HAP-1 (cell line): ENCODE measurements around the gene SNRPA1.
A peak's percentile ranks its signal among the peaks of the same experiment; 100 is the strongest.
"Not testable (repeated sequence)": the region's sequence is repeated elsewhere in the genome, so short reads cannot be mapped to it uniquely, and the experiment has no call there.

Source experiments
- DNase-seq, 2 experiments: peaks; one replicate each; pipeline ENCODE4 v3.0.0-alpha.2; 2016 to 2020; ENCODE audit warnings: low spot score in 2 of 2
- H3K27me3 ChIP-seq: fragments of 250-450 bp; sonication (Bioruptor Pico); 2 replicates; pipeline ENCODE4 v1.5.1; 2020; ENCODE audit warnings: low read depth, mild to moderate bottlenecking, moderate library complexity
- H3K36me3 ChIP-seq: fragments of 250-450 bp; sonication (Bioruptor Pico); replicated peaks from 2 replicates; pipeline ENCODE4 v1.5.1; 2020; ENCODE audit warnings: mild to moderate bottlenecking
- H3K4me1 ChIP-seq: fragments of 250-450 bp; sonication (Bioruptor Pico); 2 replicates; pipeline ENCODE4 v1.5.1; 2020; ENCODE audit warnings: mild to moderate bottlenecking
- H3K4me3 ChIP-seq: fragments of 250-450 bp; sonication (Bioruptor Pico); 2 replicates; pipeline ENCODE4 v1.5.1; 2020; ENCODE audit warnings: mild to moderate bottlenecking, moderate library complexity
- H3K9me3 ChIP-seq: fragments of 250-450 bp; sonication (Bioruptor Pico); 2 replicates; pipeline ENCODE4 v1.5.1; 2020; ENCODE audit warnings: mild to moderate bottlenecking, moderate library complexity
- in situ Hi-C: fragments of 300-500 bp; cut with MboI; formaldehyde crosslinking; loops from 3 replicates; pipeline ENCODE4 v1.14.3; 2020; ENCODE audit warnings: low sequenced_read_pairs, inconsistent platforms, mixed read lengths

The SNRPA1 gene

DNA sequence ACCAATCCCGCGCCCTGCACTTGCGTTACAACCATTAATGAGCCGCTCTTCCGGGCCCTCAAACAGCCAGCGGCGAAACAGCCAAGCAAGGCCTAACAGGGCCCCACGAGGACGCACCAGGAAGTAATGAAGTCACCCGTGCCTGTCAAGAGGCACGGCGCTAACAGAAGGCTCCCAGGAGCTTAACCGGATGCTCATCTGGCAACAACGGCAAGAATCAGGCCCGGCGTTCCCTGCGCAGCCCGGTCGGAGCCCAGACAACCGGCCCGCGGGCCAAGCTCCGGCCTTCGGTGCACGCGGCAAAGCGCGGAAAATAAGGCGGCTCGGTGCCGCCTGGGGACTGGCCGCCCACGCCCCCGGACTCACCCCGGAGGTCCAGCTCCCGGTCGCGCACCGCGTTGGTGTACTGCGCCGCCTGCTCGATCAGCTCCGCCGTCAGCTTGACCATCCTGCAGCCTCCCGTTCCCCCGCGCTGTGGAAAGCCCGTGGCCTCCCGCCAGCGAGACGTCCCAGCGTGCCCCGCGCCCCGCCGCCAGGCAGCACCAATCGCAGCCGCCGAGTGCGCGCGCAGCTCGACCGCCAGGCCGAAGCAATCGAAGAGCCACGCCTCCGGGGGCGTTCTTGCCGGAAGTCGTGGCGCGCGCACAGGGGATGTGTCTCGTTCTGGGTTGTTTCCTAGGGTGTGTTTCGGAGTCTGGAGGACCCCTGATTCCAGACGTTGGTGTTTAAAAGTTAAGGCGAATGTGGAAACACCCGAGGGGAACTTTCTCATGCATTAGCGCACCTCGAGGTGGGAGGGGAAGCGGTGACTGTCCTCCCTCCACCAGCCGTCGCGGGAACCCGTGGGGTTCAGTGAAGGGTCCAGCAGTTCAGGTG lies at the start of gene SNRPA1:
TSS of gene SNRPA1 (minus strand) at position 518 of the 876 bp plus-strand sequence. CDS start at position 448, 70 bp downstream.
- peak within 1 kb of the TSS; percentile 76 for H3K4me3 ChIP-seq
- no peaks in the 10 kb centered on the region for H3K27me3 ChIP-seq
- in situ Hi-C loops: loop anchor here (5.0 kb wide), 1 partner anchor 347 kb away; no protein-coding TSS in a partner anchor

DNA sequence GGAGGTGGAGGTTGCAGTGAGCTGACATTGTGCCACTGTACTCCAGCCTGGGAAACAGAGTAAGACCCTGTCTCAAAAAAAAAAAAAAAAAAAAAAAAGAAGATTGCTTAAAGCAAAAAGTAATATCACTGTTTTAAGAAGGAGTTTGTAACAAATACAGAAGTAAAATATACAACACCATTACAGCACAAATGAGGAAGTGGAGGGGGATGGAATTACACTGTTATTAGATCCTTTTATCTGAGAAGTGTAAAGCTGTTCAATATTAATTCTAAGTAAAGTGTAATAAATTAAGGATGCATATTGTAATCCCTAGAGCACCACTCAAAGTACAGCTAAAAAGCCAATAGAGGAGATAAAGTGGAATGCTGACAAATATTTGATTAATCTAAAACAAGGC lies 47.0 kb upstream of the SNRPA1 start:
- DNase-seq: no peak

More for the DNA sequence above, at the start of gene SNRPA1:
- Histone ChIP-seq H3K36me3 (peaks cover 21% of the 10 kb centered on the region), H3K9me3 (no peaks in the 10 kb centered on the region), H3K4me1 (peaks cover 17% of the 10 kb centered on the region)
- DNase-seq: peak; percentile 93 to 97

DNA sequence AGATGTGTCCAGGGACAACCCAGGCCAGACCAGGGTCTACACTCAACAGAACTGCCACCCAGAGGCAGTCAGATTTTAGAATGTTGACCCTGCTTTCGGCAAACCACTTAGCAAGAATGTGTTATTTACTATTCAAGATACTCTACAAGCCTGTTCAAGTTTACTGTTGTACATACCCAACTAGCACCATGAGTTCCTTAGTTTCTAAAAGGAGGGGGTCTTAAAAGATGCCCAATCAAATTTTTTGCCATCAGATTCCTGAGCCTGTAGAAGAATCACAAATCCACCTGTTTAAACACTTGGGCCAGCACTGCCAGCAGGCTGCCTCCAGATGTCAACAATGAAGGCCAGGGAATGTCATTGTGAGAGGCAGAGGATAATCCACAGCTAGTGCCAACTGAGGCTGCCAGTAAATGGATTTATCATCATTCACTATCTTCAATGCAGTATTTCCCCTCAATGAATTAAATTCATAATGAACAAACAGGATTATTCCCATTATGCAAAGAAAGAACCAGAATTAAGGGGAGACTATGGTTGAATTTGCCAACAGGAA lies 43.5 kb upstream of the SNRPA1 start:
- no peak for DNase-seq
- Histone ChIP-seq H3K4me3 (no peak overlapping the region), H3K36me3 (no peaks in the 10 kb centered on the region), H3K9me3 (peaks cover 5% of the 10 kb centered on the region; the same call in 1 of the 2 replicates), H3K27me3 (no peaks in the 10 kb centered on the region), H3K4me1 (peaks cover 7% of the 10 kb centered on the region; the same call in 1 of the 2 replicates)
- in situ Hi-C loops: no loop called here

More for the DNA sequence above, 47.0 kb upstream of the SNRPA1 start:
- in situ Hi-C loops: no loop called here
- Histone ChIP-seq H3K4me3 (no peak overlapping the region), H3K27me3 (no peaks in the 10 kb centered on the region), H3K36me3 (no peaks in the 10 kb centered on the region), H3K4me1 (no peaks in the 10 kb centered on the region), H3K9me3 (no peaks in the 10 kb centered on the region)

DNA sequence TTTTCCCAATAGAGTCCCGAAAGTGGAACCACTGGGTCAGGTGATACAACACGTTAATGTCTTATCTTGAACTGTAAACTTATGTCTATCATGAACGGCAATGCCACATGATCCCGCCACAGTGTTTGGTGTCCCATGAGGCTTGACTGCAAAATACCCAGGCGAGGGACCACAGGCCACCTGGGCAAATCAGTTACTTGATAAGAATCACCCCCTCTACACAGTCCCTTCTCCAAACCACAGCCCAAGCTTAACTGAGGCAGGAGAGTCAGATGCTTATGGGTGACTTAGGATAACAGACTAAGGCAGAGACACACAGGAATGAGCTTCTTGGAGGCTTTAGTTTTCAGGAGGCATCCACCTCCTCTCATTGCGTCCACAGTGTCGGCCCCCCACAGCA lies 42.9 kb upstream of the SNRPA1 start:
- DNase-seq: no peak
- H3K4me1 ChIP-seq: peaks cover 7% of the 10 kb centered on the region; the same call in 1 of the 2 replicates
- in situ Hi-C loops: no loop called here
- no peaks in the 10 kb centered on the region for H3K27me3 ChIP-seq
- no peak overlapping the region for H3K4me3 ChIP-seq
- no peaks in the 10 kb centered on the region for H3K36me3 ChIP-seq
- peaks cover 5% of the 10 kb centered on the region; the same call in 1 of the 2 replicates for H3K9me3 ChIP-seq

DNA sequence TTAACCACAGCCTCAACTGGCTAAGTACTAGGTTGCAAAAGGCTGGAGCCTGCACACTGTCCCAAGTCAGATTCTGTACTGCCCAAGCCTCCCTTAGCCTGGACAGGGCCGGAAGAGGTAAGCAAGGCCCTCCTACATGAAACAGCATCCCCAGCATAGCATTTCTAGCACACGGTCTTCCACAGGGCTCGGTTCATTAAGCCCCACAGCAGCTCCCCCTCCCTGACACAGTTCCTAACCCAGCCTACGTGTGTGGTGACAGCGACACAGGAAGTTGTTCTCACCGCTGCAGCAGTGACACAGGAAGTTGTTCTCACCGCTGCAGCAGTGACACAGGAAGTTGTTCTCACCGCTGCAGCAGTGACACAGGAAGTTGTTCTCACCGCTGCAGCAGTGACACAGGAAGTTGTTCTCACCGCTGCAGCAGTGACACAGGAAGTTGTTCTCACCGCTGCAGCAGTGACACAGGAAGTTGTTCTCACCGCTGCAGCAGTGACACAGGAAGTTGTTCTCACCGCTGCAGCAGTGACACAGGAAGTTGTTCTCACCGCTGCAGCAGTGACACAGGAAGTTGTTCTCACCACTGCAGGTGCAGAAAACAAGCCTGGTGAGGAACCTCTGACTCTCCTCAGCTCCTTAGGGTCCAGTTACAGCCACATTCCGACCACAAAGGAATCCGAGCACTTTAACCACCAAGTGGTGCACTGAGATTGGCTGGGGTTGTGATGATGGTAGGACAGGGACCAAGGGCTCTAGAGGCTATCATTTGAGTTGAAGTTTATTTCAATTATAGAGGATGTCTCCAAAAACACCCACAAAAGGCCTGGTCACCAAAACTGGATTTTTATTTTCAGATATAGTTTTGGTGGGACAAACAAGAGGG lies 39.1 kb upstream of the SNRPA1 start:
- H3K4me1 ChIP-seq, in situ Hi-C loops, H3K9me3 ChIP-seq, H3K36me3 ChIP-seq, H3K27me3 ChIP-seq: not testable (repeated sequence)
- DNase-seq: peak; percentile 39 to 59
- H3K4me3 ChIP-seq: peak overlapping the region; percentile 33

DNA sequence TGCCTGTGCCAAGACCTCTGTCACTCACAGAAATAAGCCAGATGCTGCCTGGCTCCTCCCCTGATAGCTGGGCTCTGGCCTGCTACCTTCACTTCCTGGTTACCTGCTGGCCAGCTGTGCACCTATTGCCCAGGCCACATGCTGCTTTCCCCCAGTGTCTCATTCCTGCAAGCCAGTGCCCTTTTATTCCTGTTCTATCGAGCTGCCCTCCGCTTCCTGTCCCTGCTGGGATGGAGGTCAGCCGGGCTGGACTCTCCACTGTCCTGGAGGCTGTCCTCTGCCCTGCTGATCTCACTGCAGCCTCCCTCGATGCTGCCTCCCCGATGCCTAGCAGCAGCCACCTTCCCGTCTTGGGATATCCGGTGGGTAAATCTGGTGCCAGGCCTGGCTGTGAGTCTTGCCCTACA lies 37.0 kb upstream of the SNRPA1 start:
- peaks cover 5% of the 10 kb centered on the region; the same call in 1 of the 2 replicates for H3K9me3 ChIP-seq
- H3K27me3 ChIP-seq: no peaks in the 10 kb centered on the region
- in situ Hi-C loops: no loop called here
- H3K4me3 ChIP-seq: no peak overlapping the region
- no peak for DNase-seq
- H3K4me1 ChIP-seq: peaks cover 7% of the 10 kb centered on the region; the same call in 1 of the 2 replicates
- H3K36me3 ChIP-seq: no peaks in the 10 kb centered on the region

DNA sequence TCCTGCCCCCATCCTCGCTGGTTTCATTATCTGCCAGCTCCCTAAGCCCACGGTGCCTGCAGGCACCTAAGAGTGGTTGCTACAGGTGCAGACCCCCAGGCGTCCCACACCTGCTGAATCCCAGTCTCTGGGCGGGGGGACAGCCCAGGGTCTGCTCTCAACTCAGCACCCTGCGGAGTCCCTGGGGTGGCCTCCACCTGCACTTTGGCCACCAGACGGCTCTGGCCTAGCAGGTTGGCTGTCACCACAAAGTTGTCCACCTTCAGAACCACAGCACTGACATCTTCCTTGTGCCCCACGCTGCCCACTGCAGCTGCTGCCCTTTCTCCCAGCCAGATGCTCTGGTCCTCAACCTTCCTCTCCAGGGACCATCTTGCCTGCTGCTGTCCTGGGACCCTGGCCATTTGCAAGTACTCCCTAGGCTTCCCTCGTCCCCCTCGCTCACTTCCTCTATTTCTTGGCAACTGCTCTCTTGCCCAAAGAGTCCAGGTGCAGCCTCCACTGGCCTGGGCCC lies 34.9 kb upstream of the SNRPA1 start:
- Histone ChIP-seq H3K4me3 (no peak overlapping the region), H3K4me1 (peaks cover 6% of the 10 kb centered on the region; the same call in 1 of the 2 replicates), H3K9me3 (0 out of 2 replicates have a peak, but pooled peaks cover 5% of the 10 kb centered on the region), H3K27me3 (no peaks in the 10 kb centered on the region), H3K36me3 (no peaks in the 10 kb centered on the region)
- in situ Hi-C loops: no loop called here
- no peak for DNase-seq

DNA sequence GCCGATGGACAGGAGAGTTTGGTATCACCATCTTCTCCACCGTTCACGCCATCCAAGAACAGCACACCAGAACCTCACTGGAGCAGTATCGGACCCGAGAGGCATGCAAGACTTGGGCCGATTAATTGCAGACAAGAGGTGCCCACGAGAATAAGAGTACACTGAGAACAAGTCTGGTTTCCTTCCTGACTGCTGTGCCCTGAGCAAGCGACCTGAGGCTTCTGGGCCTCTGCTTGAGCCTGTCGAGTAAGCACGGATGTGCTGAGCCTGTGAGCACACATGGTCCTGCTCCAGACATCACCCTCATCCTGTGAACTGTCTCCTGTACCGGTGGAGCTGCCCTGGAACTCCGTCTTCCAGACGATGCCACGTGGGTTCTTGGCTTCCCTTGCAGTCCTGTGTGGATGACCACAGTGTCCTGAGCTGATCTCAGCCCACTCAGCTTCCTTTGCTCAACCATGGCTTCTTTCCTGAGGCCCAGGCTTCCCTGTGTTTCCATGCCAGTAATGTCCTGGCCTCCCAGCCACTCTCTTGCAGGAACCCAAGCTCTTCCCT lies 34.3 kb upstream of the SNRPA1 start:
- no peaks in the 10 kb centered on the region for H3K27me3 ChIP-seq
- in situ Hi-C loops: no loop called here
- DNase-seq: no peak

DNA sequence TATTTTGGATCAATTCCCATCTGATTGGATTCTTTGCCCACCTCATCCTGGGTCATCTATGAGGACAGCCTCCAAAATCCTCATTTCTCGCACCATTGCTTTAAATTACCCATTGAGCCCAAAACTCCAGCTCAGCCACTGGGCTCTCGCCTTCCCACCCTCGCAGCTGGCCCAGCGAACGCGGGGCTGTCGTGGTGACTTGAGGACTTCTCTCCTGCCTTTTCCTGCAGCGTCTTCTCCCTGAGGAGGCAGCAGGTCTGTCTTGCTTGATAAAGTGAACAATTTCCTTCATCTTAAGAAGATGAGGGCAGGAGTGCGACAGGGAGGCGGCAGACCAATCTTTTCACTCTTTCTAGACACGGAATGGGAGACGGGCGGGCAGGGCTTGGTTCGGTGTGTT lies 33.0 kb upstream of the SNRPA1 start:
- Histone ChIP-seq H3K36me3 (no peaks in the 10 kb centered on the region), H3K27me3 (no peaks in the 10 kb centered on the region)

More for the DNA sequence above, 34.3 kb upstream of the SNRPA1 start:
- no peaks in the 10 kb centered on the region for H3K36me3 ChIP-seq
- H3K9me3 ChIP-seq: 0 out of 2 replicates have a peak, but pooled peaks cover under 1% of the 10 kb centered on the region
- H3K4me1 ChIP-seq: peaks cover under 1% of the 10 kb centered on the region; the same call in 1 of the 2 replicates
- no peak overlapping the region for H3K4me3 ChIP-seq

DNA sequence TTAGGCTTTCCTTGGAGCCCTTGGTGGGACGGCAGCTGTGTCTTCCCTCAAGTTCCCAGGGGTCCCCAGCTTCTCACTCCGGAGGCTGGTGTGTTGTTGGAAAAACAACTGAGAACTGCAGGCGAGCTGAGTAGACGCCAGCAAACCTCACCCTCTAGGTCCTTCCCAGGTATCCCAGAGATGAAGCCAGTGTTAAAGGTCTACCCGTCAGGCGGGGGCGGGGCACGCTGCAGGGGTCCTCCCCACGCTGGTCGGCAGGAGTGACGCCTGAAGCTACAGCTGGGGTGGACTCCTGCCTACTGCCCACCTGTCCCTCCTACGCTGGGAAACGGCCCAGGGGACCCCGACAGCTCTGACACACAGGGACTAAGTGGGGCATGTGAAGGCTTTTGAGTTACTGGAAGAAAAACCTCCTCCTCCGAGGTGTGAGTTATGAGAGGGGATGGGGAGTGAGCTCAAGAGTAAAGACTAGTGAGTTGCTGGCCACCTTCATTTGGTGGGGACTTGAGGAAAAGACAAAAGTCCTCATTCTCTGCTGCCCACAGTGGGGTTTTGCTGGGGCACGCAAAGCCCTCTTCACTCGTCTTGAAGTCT lies 32.2 kb upstream of the SNRPA1 start:
- no peaks in the 10 kb centered on the region for H3K4me1 ChIP-seq
- in situ Hi-C loops: no loop called here
- H3K4me3 ChIP-seq: no peak overlapping the region
- no peaks in the 10 kb centered on the region for H3K9me3 ChIP-seq
- no peaks in the 10 kb centered on the region for H3K36me3 ChIP-seq
- H3K27me3 ChIP-seq: no peaks in the 10 kb centered on the region
- no peak for DNase-seq

More for the DNA sequence above, 33.0 kb upstream of the SNRPA1 start:
- no peaks in the 10 kb centered on the region for H3K4me1 ChIP-seq
- H3K9me3 ChIP-seq: no peaks in the 10 kb centered on the region
- DNase-seq: no peak
- in situ Hi-C loops: no loop called here
- no peak overlapping the region for H3K4me3 ChIP-seq

DNA sequence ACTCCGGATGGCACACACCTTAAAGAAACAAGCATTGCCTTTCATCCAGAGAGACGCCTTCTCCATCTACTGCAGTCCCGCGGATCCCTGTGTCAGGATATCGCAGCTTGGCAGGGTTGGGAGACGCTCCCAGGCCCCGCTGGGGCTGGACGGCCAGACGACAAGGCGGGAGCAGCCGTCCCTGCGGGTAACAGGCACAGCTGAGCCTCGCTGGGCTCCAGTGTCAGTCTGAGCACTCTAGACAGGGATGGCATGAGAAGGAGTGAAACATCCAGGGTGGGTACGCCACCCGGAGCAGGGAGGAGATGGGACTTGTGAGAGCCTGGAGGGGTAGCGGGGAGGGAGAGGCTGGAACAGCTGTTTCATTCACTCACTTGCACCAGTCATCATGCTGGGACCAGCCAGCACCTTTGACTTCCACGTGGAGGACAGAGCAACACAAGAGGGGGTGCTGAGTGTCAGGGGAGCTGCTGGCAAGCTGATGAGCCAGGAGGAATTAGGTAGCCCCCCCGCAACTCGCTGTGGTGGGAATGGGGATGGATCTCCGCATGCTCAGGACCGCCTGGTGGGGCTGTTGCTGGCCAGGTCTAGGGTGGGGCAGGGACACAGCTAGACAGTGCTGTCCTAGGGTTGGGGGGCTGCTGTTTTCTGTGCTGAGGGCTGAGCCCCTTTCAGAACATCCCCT lies 31.6 kb upstream of the SNRPA1 start:
- no peaks in the 10 kb centered on the region for H3K36me3 ChIP-seq
- H3K4me1 ChIP-seq: no peaks in the 10 kb centered on the region
- no peak for DNase-seq
- H3K27me3 ChIP-seq: no peaks in the 10 kb centered on the region
- in situ Hi-C loops: no loop called here
- no peaks in the 10 kb centered on the region for H3K9me3 ChIP-seq
- no peak overlapping the region for H3K4me3 ChIP-seq

DNA sequence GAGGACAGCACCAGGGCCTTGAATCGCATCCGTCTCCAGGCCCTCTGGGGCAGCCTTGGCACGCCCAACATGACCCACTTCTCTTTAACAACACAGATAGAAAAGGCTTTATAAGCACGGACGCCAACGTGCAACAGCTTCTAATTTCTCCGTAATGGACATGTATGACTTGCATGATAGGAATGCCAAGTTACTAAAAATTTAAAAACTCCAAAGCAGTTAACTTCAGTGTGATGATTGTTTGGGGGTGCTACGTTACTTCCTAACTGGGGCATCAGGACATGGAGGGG lies 30.9 kb upstream of the SNRPA1 start:
- no peaks in the 10 kb centered on the region for H3K9me3 ChIP-seq
- no peaks in the 10 kb centered on the region for H3K4me1 ChIP-seq
- no peaks in the 10 kb centered on the region for H3K36me3 ChIP-seq
- no peaks in the 10 kb centered on the region for H3K27me3 ChIP-seq
- in situ Hi-C loops: no loop called here
- no peak for DNase-seq
- H3K4me3 ChIP-seq: no peak overlapping the region
